Adrenal gland (tissue), 12 donors: ENCODE measurements around the gene RPS6KA2. TPM values are rescaled to one million over a fixed set of nuclear protein-coding genes. Genes with fewer than 3 reads are reported as not detected.

Experiments used
- DNase-seq, 7 donors: peaks; one replicate each; pipeline ENCODE4 v3.0.0-alpha.2; 2019 to 2020
- H3K27ac ChIP-seq, 5 donors: fragments of 200-600 bp; sonication (generic) in 4 of 5; 1 replicate in 3 of 5; 2 replicates in 2 of 5; pipeline versions ENCODE4 v1.5.1 to v1.8.0; 2016 to 2020; ENCODE audit warnings: mild to moderate bottlenecking in 1 of 5
- H3K27me3 ChIP-seq: fragments of 200-600 bp; 2 replicates; pipeline ENCODE4 v1.8.0; 2021
- H3K36me3 ChIP-seq, 2 donors: fragments of 200-600 bp; replicated peaks in 1 of 2; 1 replicate in 1 of 2; 2 replicates in 1 of 2; pipeline versions ENCODE4 v1.5.1 to v1.8.0; 2018 to 2022
- H3K4me1 ChIP-seq, 2 donors: fragments of 200-600 bp; replicated peaks in 1 of 2; 1 replicate in 1 of 2; 2 replicates in 1 of 2; pipeline versions ENCODE4 v1.5.1 to v1.8.0; 2018 to 2021
- H3K4me3 ChIP-seq, 4 donors: fragments of 200-600 bp; sonication (generic) in 3 of 4; one replicate each; pipeline ENCODE4 v1.5.1; 2016 to 2018
- H3K9me3 ChIP-seq, 3 donors: fragments of 200-600 bp; sonication (generic) in 1 of 3; replicated peaks in 1 of 3; 1 replicate in 2 of 3; 2 replicates in 1 of 3; pipeline versions ENCODE4 v1.5.1 to v1.8.0; 2016 to 2021
- POLR2A ChIP-seq, 2 donors: fragments of 450-650 bp; IDR thresholded peaks; one replicate each; pipeline ENCODE4 v1.6.1; 2017; ENCODE audit warnings: antibody characterized with exemption in 2 of 2, mild to moderate bottlenecking in 2 of 2, moderate library complexity in 1 of 2
- WGBS, 4 donors: extraction: QIAGEN DNeasy Blood & Tissue Kit in 2 of 4; methylation state at CpG; one replicate each; pipeline versions ENCODE4 v1.1.5 to v1.1.7; 2013 to 2017; 5-methylcytosine and 5-hydroxymethylcytosine counted together
- intact Hi-C, 2 donors: fragments of 100-400 bp; cut with DNase I; formaldehyde crosslinking; loops; one replicate each; pipeline versions ENCODE4 v1.14.1 to v1.15.0; 2022 to 2023
- polyA plus RNA-seq, 3 donors: library from polyadenylated mRNA; stranded (reverse); fragments of 200-250 nt in 2 of 3; fragments of 350-450 nt in 1 of 3; fragmentation: Illumina TruSeq in 1 of 3; extraction: RNeasy Lipid Tissue Mini Kit (QIAGEN cat#74804) in 1 of 3; gene quantifications; one replicate each; pipeline ENCODE4 v1.2.3, GENCODE V29; 2013 to 2014
- total RNA-seq, 9 donors: library from RNA; depleted of rRNA in 4 of 9; stranded (reverse); fragments of >200 nt in 4 of 9; fragments of 120-200 nt in 1 of 9; fragmentation: NEBNext Ultra II Directional in 1 of 9; extraction: Animal tissue kit (Norgen Biotek cat#: 25700) in 1 of 9; gene quantifications; one replicate each; pipeline versions ENCODE4 v1.1.0 to v1.2.4, GENCODE V29; 2013 to 2023
- TF ChIP-seq, protein P1 (sequence below), 6 experiments: fragments of 450-650 bp in 4 of 6; fragments of 200-600 bp in 2 of 6; sonication (generic) in 1 of 6; IDR thresholded peaks; 1 replicate in 5 of 6; 2 replicates in 1 of 6; pipeline versions ENCODE4 v1.5.1 to v1.8.0; 2016 to 2021; ENCODE audit warnings: antibody characterized with exemption in 6 of 6, mild to moderate bottlenecking in 2 of 6, moderate library complexity in 1 of 6
- donor health status: healthy with polysubstance abuse.
- donor health status: Bipolar disorder and iron deficiency.
- donor health status: DM: yes; HTN: yes; CAD: no.
- donor health status: DM: no; HTN: no; CAD: no.
- donor health status: DM: no; HTN: no; CAD: no.
- donor health status: DM: yes; HTN: yes; CAD: no.

The RPS6KA2 gene
- total and polyA plus RNA-seq, 12 donors, result 7.0 to 40.4 (median 26.2) TPM

DNA sequence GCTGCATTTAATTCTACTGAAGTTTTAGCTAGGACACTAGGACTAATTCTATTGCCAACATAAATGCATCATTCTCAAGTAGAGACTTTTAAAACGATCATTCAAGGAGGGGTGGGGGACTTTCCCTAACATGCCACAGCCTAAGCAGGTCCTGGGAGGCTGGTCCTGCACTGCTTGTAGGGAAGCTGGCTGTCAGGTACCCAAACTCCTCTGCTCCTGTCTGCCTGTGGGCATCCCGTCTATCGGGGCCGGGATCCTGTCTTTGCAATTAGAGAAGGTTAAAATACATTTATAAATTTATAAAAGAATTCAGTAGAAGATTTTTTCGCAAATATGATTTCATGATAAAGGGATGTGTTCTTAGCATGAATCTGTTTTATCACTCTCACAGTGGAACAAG, 192.7 kb downstream of the RPS6KA2 start:
- H3K36me3 ChIP-seq, result no peaks in the 10 kb centered on the region

DNA sequence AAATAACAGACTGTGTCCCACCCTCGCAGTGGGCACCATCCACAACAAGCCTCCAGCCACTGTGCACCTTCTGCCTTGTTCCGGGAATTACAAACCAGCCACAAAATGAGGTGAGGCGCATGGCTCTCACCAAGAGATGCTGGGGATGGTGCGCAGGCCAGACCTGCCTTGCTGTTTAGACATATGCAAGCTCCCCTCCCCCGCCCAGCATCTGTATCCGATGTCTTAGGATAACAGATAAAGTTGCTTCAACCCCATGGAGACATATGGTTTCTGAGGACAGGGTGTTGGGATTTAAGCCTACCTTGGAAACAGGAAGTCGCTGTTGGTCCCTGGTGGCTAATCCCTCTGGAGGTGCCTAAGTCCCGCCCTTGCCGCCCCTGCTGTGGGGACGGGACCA, 194.0 kb downstream of the RPS6KA2 start:
- Histone ChIP-seq H3K4me3 (no peak overlapping the region), H3K27me3 (no peaks in the 10 kb centered on the region), H3K36me3 (no peaks in the 10 kb centered on the region), H3K27ac (no peak overlapping the region), H3K9me3 (no peaks in the 10 kb centered on the region), H3K4me1 (no peaks in the 10 kb centered on the region)
- TF ChIP-seq POLR2A (IDR thresholded peaks at IDR 0.05), result no peak
- TF ChIP-seq, protein P1, sequence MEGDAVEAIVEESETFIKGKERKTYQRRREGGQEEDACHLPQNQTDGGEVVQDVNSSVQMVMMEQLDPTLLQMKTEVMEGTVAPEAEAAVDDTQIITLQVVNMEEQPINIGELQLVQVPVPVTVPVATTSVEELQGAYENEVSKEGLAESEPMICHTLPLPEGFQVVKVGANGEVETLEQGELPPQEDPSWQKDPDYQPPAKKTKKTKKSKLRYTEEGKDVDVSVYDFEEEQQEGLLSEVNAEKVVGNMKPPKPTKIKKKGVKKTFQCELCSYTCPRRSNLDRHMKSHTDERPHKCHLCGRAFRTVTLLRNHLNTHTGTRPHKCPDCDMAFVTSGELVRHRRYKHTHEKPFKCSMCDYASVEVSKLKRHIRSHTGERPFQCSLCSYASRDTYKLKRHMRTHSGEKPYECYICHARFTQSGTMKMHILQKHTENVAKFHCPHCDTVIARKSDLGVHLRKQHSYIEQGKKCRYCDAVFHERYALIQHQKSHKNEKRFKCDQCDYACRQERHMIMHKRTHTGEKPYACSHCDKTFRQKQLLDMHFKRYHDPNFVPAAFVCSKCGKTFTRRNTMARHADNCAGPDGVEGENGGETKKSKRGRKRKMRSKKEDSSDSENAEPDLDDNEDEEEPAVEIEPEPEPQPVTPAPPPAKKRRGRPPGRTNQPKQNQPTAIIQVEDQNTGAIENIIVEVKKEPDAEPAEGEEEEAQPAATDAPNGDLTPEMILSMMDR (IDR thresholded peaks at IDR 0.05), result no peak
- DNase-seq, result no peak
- WGBS, 4 donors, result 93 to 96% (median 95%) methylated on average over 7 to 10 of the region's 10 CpGs
- intact Hi-C loops, result no loop called here

More for the DNA sequence above, 192.7 kb downstream of the RPS6KA2 start:
- DNase-seq, result no peak
- Histone ChIP-seq H3K27me3 (no peaks in the 10 kb centered on the region), H3K9me3 (no peaks in the 10 kb centered on the region), H3K27ac (no peak overlapping the region), H3K4me1 (no peaks in the 10 kb centered on the region), H3K4me3 (no peak overlapping the region)
- intact Hi-C loops, result no loop called here
- TF ChIP-seq, protein P1 (IDR thresholded peaks at IDR 0.05), result no peak
- no peak for TF ChIP-seq POLR2A (IDR thresholded peaks at IDR 0.05)
- 83 to 84% (median 83%) methylated on average over 5 of the region's 5 CpGs for WGBS, 4 donors

DNA sequence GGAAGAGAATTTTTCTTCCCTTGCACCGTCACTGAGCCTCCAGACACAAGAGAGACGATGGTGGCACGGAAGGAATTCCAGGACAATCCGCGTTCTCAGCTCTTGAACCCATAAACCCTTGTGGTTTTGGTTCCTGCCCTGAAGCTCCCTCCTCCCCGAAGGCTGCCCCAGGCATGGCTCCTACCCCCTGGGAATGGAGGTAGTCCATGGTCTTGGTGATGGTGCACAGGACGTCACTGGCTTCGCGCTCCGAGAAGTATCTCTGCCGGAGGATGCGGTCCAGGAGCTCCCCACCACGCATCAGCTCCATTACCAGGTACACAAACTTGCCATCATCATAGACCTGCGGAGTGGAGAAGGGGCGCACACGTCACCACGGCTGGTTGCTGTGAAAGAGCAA, 196.8 kb downstream of the RPS6KA2 start:
- intact Hi-C loops, result no loop called here
- no peaks in the 10 kb centered on the region for H3K36me3 ChIP-seq
- H3K4me1 ChIP-seq, result no peaks in the 10 kb centered on the region
- H3K4me3 ChIP-seq, result no peak overlapping the region
- WGBS, 4 donors, result 96 to 98% (median 96%) methylated on average over 7 to 17 of the region's 17 CpGs
- TF ChIP-seq POLR2A (IDR thresholded peaks at IDR 0.05), result no peak
- TF ChIP-seq, protein P1 (IDR thresholded peaks at IDR 0.05), result no peak
- no peak for DNase-seq
- no peaks in the 10 kb centered on the region for H3K9me3 ChIP-seq
- H3K27me3 ChIP-seq, result no peaks in the 10 kb centered on the region
- no peak overlapping the region for H3K27ac ChIP-seq

DNA sequence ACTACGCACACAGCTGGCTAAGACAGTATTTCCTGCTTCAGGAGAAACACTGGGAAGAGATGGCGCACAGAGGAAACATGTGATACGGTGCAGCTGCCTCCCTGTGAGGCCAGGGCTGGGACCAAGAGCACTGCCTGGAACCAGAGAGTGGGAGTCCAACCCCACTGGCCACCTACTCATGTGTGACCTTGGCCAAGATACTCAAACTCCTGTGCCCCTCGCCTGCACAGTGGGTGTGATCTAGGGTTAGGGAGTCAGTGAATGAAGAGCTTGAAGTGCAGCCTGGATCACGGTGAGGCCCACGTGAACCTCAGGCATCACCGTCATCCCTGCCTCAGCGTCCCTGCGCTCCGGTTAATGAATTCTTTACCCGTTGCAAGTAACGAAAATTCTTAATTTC, 202.6 kb downstream of the RPS6KA2 start:
- intact Hi-C loops, result no loop called here
- H3K4me1 ChIP-seq, result no peaks in the 10 kb centered on the region
- 93 to 96% (median 95%) methylated on average over 11 to 12 of the region's 12 CpGs for WGBS, 4 donors
- no peak overlapping the region for H3K4me3 ChIP-seq
- H3K36me3 ChIP-seq, result no peaks in the 10 kb centered on the region
- H3K27me3 ChIP-seq, result no peaks in the 10 kb centered on the region
- DNase-seq, result no peak
- no peak overlapping the region for H3K27ac ChIP-seq
- H3K9me3 ChIP-seq, result no peaks in the 10 kb centered on the region
- TF ChIP-seq POLR2A (IDR thresholded peaks at IDR 0.05), result no peak
- TF ChIP-seq, protein P1 (IDR thresholded peaks at IDR 0.05), result no peak
